ENCODE data around the gene CUL4B.

CUL4B gene

DNA sequence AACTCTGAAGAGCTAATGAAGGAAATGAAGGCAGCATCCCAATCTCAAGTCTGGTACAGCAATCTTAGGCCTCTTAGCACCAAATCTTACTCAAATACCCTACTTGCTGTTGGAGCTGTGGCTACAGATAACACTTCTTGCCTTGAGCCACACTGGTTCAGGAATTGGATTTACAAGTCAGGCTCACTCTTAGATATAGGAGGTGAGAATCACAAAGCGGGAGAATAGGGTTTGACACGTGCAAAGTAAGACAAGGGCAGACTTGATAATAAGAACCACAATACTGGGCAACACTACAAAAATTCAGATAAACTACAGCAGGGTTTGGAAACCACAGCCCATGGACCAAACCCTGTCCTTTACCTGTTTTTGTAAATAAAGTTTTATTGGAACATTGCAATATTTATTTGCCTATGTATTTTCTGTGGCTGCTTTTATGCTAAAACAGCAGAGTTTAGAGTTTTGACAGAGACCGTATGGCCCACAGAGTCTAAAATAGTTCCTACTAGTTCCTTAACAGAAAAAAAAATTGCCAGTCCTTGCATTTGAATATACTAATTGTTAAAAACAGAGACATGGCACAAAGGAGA lies 9.3 kb upstream of the CUL4B start:
- no peak for DNase-seq (ENCODE audit: low read depth)
- no peak for TF ChIP-seq MYC (IDR thresholded peaks at IDR 0.05; ENCODE audit: low read depth, low read length)
- TF ChIP-seq, protein P1, sequence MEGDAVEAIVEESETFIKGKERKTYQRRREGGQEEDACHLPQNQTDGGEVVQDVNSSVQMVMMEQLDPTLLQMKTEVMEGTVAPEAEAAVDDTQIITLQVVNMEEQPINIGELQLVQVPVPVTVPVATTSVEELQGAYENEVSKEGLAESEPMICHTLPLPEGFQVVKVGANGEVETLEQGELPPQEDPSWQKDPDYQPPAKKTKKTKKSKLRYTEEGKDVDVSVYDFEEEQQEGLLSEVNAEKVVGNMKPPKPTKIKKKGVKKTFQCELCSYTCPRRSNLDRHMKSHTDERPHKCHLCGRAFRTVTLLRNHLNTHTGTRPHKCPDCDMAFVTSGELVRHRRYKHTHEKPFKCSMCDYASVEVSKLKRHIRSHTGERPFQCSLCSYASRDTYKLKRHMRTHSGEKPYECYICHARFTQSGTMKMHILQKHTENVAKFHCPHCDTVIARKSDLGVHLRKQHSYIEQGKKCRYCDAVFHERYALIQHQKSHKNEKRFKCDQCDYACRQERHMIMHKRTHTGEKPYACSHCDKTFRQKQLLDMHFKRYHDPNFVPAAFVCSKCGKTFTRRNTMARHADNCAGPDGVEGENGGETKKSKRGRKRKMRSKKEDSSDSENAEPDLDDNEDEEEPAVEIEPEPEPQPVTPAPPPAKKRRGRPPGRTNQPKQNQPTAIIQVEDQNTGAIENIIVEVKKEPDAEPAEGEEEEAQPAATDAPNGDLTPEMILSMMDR (IDR thresholded peaks at IDR 0.05; ENCODE audit: low read depth, low read length), result no peak
- TF ChIP-seq, protein P2, sequence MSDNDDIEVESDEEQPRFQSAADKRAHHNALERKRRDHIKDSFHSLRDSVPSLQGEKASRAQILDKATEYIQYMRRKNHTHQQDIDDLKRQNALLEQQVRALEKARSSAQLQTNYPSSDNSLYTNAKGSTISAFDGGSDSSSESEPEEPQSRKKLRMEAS (IDR thresholded peaks at IDR 0.05; ENCODE audit: low read depth, low read length), result no peak
- TF ChIP-seq POLR2A (IDR thresholded peaks at IDR 0.05; ENCODE audit: extremely low read depth, insufficient read length), result no peak

DNA sequence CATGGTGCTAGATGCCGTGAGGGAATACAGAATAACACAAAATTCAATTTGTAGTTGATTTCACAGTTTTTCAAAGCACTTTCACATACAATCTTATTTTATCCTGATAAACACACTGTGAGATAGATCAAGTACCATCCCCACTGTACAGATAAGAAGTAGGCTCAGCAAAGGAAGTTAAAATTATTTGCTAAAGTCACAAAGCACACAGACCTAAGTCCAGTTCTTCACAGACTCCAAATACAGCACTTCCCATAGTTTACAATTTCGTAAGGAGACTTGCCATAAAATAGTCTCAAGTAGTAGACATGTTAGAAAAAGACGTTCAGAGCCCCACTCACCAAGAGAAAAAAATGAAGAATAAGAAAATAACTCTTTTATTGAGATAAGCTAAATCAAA lies 7.8 kb upstream of the CUL4B start:
- TF ChIP-seq POLR2A (IDR thresholded peaks at IDR 0.05; ENCODE audit: extremely low read depth, insufficient read length) (no peak), MYC (IDR thresholded peaks at IDR 0.05; ENCODE audit: low read depth, low read length) (no peak)
- TF ChIP-seq, protein P2 (IDR thresholded peaks at IDR 0.05; ENCODE audit: low read depth, low read length), result no peak
- TF ChIP-seq, protein P1 (IDR thresholded peaks at IDR 0.05; ENCODE audit: low read depth, low read length), result no peak
- no peak overlapping the region for H3K4me3 ChIP-seq (ENCODE audit: low read depth, low read length)
- DNase-seq (ENCODE audit: low read depth), result no peak

More for the DNA sequence above, 9.3 kb upstream of the CUL4B start:
- H3K4me3 ChIP-seq (ENCODE audit: low read depth, low read length), result no peak overlapping the region

DNA sequence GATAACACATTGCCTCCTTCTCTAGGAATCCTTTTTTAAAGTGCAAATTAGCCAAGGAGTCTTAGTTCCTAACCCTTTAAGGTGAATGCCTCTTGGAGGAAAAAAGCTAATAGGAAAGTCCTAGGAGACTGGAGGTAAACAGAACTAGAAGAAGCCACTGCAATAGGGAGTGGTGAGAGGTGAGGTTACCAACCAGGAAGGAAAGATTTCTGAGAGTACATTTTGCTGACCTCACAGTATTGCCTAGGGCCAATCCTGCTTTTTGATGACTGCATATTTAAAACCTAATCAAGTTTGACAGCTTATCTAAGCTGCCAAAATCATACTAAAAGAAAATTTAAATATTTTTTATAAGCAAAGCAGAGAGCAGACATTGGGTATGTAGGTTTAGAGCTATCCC lies 7.3 kb upstream of the CUL4B start:
- DNase-seq (ENCODE audit: low read depth), result no peak
- TF ChIP-seq, protein P1 (IDR thresholded peaks at IDR 0.05; ENCODE audit: low read depth, low read length), result no peak
- TF ChIP-seq POLR2A (IDR thresholded peaks at IDR 0.05; ENCODE audit: extremely low read depth, insufficient read length) (no peak), MYC (IDR thresholded peaks at IDR 0.05; ENCODE audit: low read depth, low read length) (no peak)
- TF ChIP-seq, protein P2 (IDR thresholded peaks at IDR 0.05; ENCODE audit: low read depth, low read length), result no peak
- H3K4me3 ChIP-seq (ENCODE audit: low read depth, low read length), result no peak overlapping the region

DNA sequence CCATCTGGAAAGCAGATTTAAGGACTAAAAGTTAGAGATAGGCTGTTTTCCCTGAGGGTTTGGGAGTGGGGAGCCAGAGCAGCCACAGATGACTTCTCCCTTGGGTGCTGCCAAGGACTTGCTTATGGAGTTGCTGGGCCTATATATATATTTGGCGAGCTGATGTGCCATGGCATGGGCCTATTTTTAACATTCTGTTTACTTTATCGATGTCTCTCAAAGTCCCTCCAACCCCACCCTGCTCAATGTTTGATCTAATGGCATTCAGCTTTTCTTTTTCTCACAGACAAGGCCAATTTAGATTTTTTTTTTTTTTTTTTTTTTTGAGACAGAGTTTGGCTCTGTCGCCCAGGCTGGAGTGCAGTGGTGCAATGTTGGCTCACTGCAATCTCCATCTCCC lies 6.1 kb upstream of the CUL4B start:
- H3K4me3 ChIP-seq (ENCODE audit: low read depth, low read length), result no peak overlapping the region
- TF ChIP-seq POLR2A (IDR thresholded peaks at IDR 0.05; ENCODE audit: extremely low read depth, insufficient read length) (no peak), MYC (IDR thresholded peaks at IDR 0.05; ENCODE audit: low read depth, low read length) (no peak)
- TF ChIP-seq, protein P1 (IDR thresholded peaks at IDR 0.05; ENCODE audit: low read depth, low read length), result no peak
- TF ChIP-seq, protein P2 (IDR thresholded peaks at IDR 0.05; ENCODE audit: low read depth, low read length), result no peak
- DNase-seq (ENCODE audit: low read depth), result no peak

DNA sequence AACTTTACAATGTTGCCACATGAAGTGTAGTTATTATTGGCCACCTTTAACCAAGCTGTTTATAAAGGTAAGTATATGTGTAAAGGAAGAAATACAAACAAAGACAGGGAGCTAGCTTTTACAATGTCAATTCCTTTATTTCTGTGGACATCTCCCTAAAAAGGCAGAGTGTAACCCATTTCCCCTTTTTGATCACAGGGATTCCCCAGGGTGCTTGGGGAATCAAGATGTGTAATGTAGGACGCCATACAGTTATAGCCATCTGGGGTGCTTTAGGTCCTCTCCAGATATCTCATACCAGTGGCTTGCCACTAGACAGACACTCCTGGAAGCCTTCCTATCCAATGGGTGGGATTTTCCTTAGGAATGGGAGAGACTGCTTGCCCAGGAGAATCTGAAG lies 4.2 kb upstream of the CUL4B start:
- no peak overlapping the region for H3K4me3 ChIP-seq (ENCODE audit: low read depth, low read length)
- DNase-seq (ENCODE audit: low read depth), result peak; percentile 58
- TF ChIP-seq, protein P1 (IDR thresholded peaks at IDR 0.05; ENCODE audit: low read depth, low read length), result no peak
- TF ChIP-seq, protein P2 (IDR thresholded peaks at IDR 0.05; ENCODE audit: low read depth, low read length), result no peak

Measured in NB4 (cell line).